SKM-1 treated with dmso at 0.1 percent for 144 hours (cell line): ENCODE data around the gene SLIT3.
A peak's percentile ranks its signal among the peaks of the same experiment; 100 is the strongest.

Source experiments
- DNase-seq: peaks from one replicate; lab custom pipeline; 2025; ENCODE audit not compliant: unreplicated experiment; lab: John Stamatoyannopoulos, UW

SLIT3 gene

DNA sequence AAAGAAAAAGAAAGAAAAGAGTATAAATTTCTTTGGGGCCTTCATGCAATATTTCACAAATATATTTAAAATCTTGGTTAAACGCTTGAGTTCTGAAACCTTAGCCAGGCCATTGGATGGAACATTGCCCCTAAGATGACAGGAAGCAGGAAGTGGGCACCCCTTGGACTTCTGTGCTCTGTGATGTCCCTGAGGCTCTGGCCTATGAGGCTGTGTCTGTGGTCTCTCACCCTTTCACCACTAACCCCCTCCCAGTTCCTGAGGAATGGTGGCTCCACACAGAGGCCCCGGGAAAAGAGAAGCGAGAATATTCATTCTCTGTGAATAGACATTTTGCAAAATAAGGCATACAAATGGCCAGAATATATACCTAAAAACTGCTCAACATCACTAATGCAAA lies 401.3 kb downstream of the SLIT3 start:
- no peak for DNase-seq

DNA sequence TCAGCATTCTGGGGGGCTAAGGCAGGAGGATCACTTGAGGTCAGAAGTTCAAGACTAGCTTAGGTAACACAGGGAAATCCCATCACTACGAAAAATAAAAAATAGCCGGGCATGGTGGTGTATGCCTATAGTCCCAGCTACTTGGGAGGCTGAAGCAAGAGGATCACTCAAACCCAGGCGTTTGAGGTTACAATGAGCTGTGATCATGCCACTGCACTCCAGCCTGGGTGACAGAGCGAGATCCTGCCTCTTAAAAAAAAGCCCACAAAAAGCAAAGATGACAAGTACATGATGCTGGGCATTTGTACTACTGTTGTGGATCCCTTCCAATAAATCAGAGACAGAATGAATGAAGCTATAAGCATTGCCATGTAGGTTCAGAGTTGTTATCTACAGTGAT lies 401.7 kb downstream of the SLIT3 start:
- DNase-seq = no peak

- no peak for DNase-seq
These were observed 402.6 kb downstream of the SLIT3 start for GRCh38 chr5:168898247-168898911.

GRCh38 chr5:168897387-168898122 lies 403.4 kb downstream of the SLIT3 start:
- DNase-seq = no peak

GRCh38 chr5:168895295-168896071 lies 405.5 kb downstream of the SLIT3 start:
- DNase-seq = no peak

DNA sequence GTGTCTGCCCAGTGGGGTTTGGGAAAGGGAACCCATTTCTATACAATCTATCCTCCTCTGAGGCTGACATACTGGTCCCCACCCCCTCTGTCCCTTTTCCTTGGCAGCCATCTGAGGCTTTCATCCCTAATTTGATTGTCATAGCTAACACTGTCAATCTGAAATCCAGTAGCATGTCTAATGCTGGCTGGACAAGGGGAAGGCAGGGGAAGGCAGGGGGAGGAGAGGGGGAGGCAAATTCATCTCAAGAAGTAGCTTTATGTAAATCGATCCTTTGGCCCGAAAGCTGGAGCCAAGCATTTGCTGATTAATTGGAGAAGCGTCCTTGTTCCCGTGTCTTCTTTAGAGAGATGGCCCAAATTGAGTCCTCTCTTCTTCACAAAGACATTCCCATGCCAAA lies 407.7 kb downstream of the SLIT3 start:
- DNase-seq = no peak

DNA sequence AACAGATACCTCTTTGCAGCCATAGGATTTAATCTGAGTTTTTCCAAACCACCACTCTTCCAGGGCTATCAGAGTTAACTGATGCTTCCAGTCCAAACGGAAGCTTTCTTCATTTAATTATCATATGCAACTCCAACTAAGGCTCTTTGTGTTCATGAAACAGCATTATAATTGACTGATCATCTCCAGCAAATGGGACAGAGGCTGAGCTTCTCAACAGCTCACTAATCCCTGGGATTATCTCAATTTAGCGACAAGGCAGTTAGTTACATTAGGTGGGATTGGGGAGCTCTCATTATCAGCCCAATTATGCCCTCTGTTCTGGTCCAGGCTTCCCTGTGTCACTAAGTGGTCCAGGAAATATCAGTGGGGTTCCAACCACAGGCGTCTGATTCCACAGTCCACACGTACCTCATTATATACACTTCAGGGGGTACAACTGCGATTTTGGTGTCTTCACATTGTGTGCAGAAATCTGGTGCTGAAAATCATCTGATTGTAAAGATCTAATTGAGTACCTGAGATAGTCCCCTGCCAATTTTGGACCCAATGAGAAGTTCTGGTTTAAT lies 408.2 kb downstream of the SLIT3 start:
- no peak for DNase-seq

- no peak for DNase-seq
These were observed 409.8 kb downstream of the SLIT3 start for GRCh38 chr5:168890816-168891812.

GRCh38 chr5:168889039-168889438 lies 411.9 kb downstream of the SLIT3 start:
- DNase-seq = no peak

DNA sequence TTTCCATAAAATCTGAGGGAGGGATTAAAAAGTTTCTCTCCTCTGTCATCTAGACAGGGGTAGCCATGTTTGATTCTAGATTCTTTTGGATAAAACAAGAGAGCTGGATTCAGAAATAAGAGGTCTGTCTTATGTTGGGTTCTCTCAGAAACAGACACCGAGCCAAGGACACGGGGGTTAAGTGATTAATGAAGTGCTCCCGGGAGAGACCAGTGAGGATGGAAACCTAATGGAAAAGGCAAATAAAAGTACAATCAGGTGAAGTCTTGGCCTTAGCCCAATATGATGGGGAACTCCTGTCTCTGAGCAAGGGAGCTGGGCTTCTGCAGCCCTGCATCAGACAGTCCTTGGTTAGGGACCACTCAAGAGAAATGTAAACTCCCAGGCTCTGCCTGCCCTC lies 413.0 kb downstream of the SLIT3 start:
- no peak for DNase-seq

DNA sequence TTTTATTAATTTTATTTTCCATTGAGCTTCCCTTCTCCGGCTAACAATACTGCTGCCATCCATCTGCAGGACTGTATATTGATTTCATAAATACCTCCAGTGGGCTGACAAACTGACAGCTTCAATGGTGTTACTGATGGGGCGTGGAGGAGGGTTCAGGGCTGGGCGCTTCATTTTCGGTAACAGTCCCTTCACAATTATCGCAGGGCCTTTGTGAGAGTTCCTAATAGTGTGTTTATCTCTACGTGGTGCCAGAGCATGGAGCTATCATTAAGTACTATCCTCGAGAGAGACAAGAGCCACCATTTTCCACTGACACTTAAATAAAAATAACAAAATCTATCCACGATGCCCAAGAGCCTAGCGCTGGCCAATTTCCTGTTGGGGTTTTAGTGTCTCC lies 414.8 kb downstream of the SLIT3 start:
- DNase-seq = no peak

DNA sequence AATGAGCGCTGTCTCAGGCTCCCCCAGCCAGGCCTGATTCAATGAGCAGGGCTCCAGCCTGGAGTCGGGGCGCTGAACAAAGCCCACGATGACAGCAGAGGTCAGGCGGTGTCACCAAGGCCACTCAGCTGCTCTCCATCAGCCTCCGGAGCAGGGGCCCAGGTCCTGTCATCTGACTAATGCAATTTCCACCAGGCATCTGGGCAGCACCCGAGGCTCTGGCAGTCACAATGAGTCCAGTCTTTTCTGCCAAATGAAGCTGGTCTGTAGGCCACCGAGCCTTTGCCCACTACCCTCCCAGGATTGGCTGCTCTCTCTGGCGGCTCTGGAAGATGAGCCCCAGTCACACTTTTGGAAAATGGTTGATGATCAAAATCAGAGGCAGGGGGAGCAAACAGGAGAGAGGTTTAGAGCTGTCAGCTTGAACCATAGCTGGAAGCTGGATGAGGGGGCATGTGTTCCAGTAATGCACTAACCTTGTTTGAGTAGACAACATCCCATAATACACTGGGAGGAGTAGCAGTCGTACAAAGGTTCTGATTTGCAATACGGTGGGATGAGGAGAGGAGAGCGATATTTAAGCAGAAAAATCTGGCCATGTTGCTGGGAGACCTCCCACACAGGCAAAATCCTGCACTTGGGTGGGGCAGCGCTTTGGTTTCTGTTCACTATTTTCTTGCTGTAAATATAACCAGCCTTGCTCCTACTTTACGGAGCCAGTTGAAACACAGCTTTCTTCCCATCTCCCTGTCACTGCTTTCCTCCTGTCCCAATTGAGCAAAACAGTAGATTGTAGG lies 415.4 kb downstream of the SLIT3 start:
- no peak for DNase-seq

- no peak for DNase-seq
These were observed 416.9 kb downstream of the SLIT3 start for GRCh38 chr5:168883991-168884390.

GRCh38 chr5:168883281-168883741 lies 417.6 kb downstream of the SLIT3 start:
- no peak for DNase-seq

DNA sequence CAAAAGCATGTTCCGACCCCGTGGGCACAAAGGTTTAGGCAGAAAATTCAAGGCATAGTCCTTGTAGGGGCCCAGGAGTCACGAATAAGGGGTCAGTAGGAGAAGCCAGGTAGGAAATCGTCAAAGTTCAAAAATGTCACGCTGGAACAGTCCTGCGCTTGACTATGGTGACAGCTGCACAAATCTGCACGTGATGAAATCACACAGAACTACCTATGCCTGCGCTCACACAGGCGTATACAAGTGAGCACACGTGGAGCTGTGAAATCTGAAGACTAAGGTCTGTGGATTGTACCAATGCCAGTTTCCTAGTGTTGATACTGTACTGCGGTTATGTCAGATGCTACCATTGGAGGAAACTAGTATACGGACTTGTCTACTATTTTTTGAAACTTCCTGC lies 418.7 kb downstream of the SLIT3 start:
- no peak for DNase-seq

DNA sequence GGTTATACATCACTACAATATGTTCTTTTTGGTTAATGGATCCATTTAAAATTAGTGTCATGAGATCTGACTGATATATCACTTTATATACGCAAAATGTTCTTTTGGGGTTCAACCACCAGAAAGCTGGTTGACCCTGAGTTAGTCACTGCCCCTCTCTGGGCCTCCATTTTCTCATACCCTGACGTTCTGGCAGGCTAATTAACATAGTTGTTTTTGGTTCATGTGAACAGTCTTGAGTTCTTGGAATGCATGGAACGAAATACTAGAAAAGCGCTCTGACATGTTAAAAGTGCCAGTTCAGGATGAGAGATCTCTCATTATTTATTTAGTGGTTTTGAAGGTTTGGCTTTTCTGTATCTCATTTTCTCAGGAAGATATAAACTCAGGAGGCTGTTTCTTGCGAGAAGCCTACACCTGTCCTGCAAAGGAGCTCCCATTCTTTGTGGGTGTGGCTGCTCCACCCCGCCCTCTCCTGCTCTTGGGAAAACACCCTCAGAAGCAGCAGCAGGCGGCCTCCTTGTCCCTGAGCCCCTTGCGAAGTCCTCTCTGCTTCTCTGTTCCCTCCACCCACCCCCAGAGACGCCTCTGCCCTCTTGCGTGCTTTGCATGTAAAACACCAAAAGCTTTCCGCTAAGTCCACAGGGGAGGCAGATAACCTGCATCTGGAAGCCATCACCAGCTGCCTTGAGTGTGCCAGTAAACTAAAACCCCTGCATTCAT lies 419.4 kb downstream of the SLIT3 start:
- no peak for DNase-seq

DNA sequence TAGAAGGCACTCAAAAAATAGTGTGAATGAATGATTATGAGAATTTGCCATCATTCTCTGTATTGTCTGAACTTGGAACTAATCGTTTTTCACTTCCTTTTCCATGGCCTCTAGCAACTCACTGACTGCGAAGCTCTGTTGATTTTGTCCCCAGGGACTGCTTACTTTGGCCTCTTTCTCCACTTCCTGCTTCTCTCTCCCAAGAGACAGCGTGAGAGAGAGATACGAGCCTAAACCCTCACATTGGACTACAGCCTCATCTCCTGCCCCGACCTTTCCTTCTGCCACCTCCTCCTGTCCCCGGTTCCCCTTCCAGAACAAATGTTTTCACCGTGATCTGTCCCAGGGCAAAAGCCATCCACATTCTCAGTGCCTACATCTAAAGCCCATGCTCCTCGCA lies 421.0 kb downstream of the SLIT3 start:
- peak; percentile 62 for DNase-seq

- DNase-seq = no peak
These were observed 421.6 kb downstream of the SLIT3 start for GRCh38 chr5:168879331-168879730.
